ENCODE results near the gene KCNE3. TPM values are rescaled to one million over a fixed set of nuclear protein-coding genes. Genes with fewer than 3 reads are reported as not detected.
A peak's percentile ranks its signal among the peaks of the same experiment; 100 is the strongest.

KCNE3 gene
- total and polyA plus RNA-seq, 9 of the 15 experiments (the other 6 are each of a cell fraction or from before 2014, with no cell fraction given) = 1.6 to 8.7 (median 6.2) TPM

GRCh38 chr11:74425100-74425499 is 42.2 kb downstream of the KCNE3 start:
- in situ Hi-C loops (cut with MboI) = no loop called here
- ChIA-PET CTCF (ENCODE audit: low intra/inter-chr PET ratio) (no interaction called here), POLR2A (interaction anchor here (1.2 kb wide), 1 partner anchor 12 kb away, joined by 3 read pairs; no protein-coding TSS in a partner anchor)
- Histone ChIP-seq H2AFZ (ENCODE audit: low read depth, low read length) (no peak overlapping the region), H3K4me1 (replicated peaks in 1 of 2; ENCODE audit: control insufficient read depth in 2 of 2, insufficient read depth in 2 of 2, low read length in 2 of 2) (no peaks in the 10 kb centered on the region), H4K20me1 (replicated peaks; ENCODE audit: control insufficient read depth, insufficient read depth, low read length) (no peaks in the 10 kb centered on the region; the same call in 1 of the 2 replicates), H3K27ac (ENCODE audit: extremely low read depth, low read depth, low read length) (no peak overlapping the region), H3K79me2 (ENCODE audit: control insufficient read depth, insufficient read depth, low read length) (no peaks in the 10 kb centered on the region), H3K36me3 (ENCODE audit: control insufficient read depth, insufficient read depth, low read length) (no peaks in the 10 kb centered on the region), H3K4me2 (ENCODE audit: insufficient read depth, low read length) (no peak overlapping the region), H3K9ac (ENCODE audit: insufficient read depth in 1 of 2, low read depth in 2 of 2, low read length in 2 of 2) (no peak overlapping the region), H3K4me3 (no peak overlapping the region), H3K9me3 (replicated peaks; ENCODE audit: control insufficient read depth, insufficient read depth, low read depth, low read length) (no peaks in the 10 kb centered on the region; the same call in 1 of the 2 replicates), H3K9me1 (ENCODE audit: control insufficient read depth, insufficient read depth, low read length) (no peaks in the 10 kb centered on the region), H3K27me3 (ENCODE audit: control insufficient read depth in 2 of 2, insufficient read depth in 2 of 2, low read length in 2 of 2) (peaks cover 0 to 4% of the 10 kb centered on the region in 2 experiments; a peak in 2 of 5 replicates)
- TF ChIP-seq ZNF175 (CRISPR knock-in tag; IDR thresholded peaks at IDR 0.05; ENCODE audit: low read depth) = peak; percentile 99
- peak in 1 of 2 experiments; percentile 33; a peak in 1 of 3 replicates for TF ChIP-seq CBX3 (IDR thresholded peaks at IDR 0.05; ENCODE audit: borderline replicate concordance in 1 of 2, low read length in 2 of 2)
- no peak for TF ChIP-seq TFAM (CRISPR knock-in tag; conservative IDR thresholded peaks at IDR 0.05)
- ATAC-seq = no peak
- intact Hi-C loops (cut with micrococcal nuclease) = no loop called here
- no peak for FAIRE-seq
- no peak for DNase-seq (ENCODE audit: extremely low read depth in 1 of 4, low spot score in 3 of 4)
- no TSS peak for BruUV-seq (replicated peaks)

DNA sequence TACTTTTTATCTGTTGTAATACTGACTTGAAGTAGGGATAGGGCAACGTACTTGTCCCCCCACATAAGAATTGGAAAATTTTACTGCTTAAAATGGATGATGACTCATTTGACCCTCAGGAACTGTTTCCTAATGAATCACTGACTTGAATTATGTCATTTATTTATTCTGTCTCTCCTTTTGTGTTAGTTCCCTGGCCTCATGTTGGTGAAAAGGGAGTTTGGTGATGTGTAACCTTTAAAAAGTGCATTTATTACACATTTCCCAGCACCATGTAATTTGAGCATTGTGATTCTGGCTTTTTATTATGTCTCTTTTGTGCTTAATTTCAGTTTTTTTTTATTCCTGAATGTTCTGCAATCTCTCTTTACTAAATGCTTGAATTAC is 48.8 kb downstream of the KCNE3 start:
- Histone ChIP-seq H3K9me1 (ENCODE audit: control insufficient read depth, insufficient read depth, low read length) (no peaks in the 10 kb centered on the region), H3K4me2 (ENCODE audit: insufficient read depth, low read length) (no peak overlapping the region), H3K9ac (ENCODE audit: insufficient read depth in 1 of 2, low read depth in 2 of 2, low read length in 2 of 2) (no peak overlapping the region), H4K20me1 (replicated peaks; ENCODE audit: control insufficient read depth, insufficient read depth, low read length) (no peaks in the 10 kb centered on the region), H3K4me1 (replicated peaks in 1 of 2; ENCODE audit: control insufficient read depth in 2 of 2, insufficient read depth in 2 of 2, low read length in 2 of 2) (no peaks in the 10 kb centered on the region), H3K4me3 (no peak overlapping the region), H3K79me2 (ENCODE audit: control insufficient read depth, insufficient read depth, low read length) (no peaks in the 10 kb centered on the region), H3K36me3 (ENCODE audit: control insufficient read depth, insufficient read depth, low read length) (no peaks in the 10 kb centered on the region), H3K27me3 (ENCODE audit: control insufficient read depth in 2 of 2, insufficient read depth in 2 of 2, low read length in 2 of 2) (peaks cover 0 to 5% of the 10 kb centered on the region in 2 experiments; a peak in 3 of 5 replicates), H3K27ac (ENCODE audit: extremely low read depth, low read depth, low read length) (no peak overlapping the region), H3K9me3 (replicated peaks; ENCODE audit: control insufficient read depth, insufficient read depth, low read depth, low read length) (no peaks in the 10 kb centered on the region), H2AFZ (ENCODE audit: low read depth, low read length) (no peak overlapping the region)
- BruUV-seq (replicated peaks) = no TSS peak
- CTCF ChIA-PET (ENCODE audit: low intra/inter-chr PET ratio) = no interaction called here
- 5% methylated on average over 1 of the region's 1 CpG for whole genome bisulfite sequencing (ENCODE audit: insufficient coverage, low coverage, missing lambda C conversion rate)
- FAIRE-seq (no peak), DNase-seq (ENCODE audit: extremely low read depth in 1 of 4, low spot score in 3 of 4) (no peak), ATAC-seq (no peak)
- intact Hi-C loops (cut with micrococcal nuclease) = no loop called here
- in situ Hi-C loops (cut with MboI) = no loop called here
- POLR2A ChIA-PET = interaction anchor here (0.8 to 1.3 kb wide), 3 partner anchors 10 to 82 kb away, joined by 3 read pairs; no protein-coding TSS in a partner anchor
- TF ChIP-seq DACH1 (IDR thresholded peaks at IDR 0.05; ENCODE audit: partially characterized antibody) (no peak), ATF3 (IDR thresholded peaks at IDR 0.05) (peak; percentile 82), ATF3 (CRISPR knock-in tag; conservative IDR thresholded peaks at IDR 0.05) (no peak), POLR2AphosphoS5 (IDR thresholded peaks at IDR 0.05; ENCODE audit: control insufficient read depth, insufficient read depth, low read depth, low read length) (no peak), JUN (IDR thresholded peaks at IDR 0.05; ENCODE audit: borderline replicate concordance, low read depth, low read length) (0 out of 2 replicates have a peak, but pooled peaks have one; percentile 64), JUN (CRISPR knock-in tag; IDR thresholded peaks at IDR 0.05; ENCODE audit: borderline replicate concordance) (no peak), NR1H2 (CRISPR knock-in tag; IDR thresholded peaks at IDR 0.05) (no peak), FOSL1 (tag; conservative IDR thresholded peaks at IDR 0.05) (peak; percentile 53), HDAC6 (IDR thresholded peaks at IDR 0.05; ENCODE audit: low read depth, low read length) (no peak), ZNF444 (CRISPR knock-in tag; IDR thresholded peaks at IDR 0.05) (no peak), MEIS2 (IDR thresholded peaks at IDR 0.05; ENCODE audit: partially characterized antibody) (peak; percentile 19), POLR2B (IDR thresholded peaks at IDR 0.05; ENCODE audit: low read depth, partially characterized antibody) (no peak)
